Measurements from ENCODE around the gene TTLL6.

TTLL6 gene

DNA sequence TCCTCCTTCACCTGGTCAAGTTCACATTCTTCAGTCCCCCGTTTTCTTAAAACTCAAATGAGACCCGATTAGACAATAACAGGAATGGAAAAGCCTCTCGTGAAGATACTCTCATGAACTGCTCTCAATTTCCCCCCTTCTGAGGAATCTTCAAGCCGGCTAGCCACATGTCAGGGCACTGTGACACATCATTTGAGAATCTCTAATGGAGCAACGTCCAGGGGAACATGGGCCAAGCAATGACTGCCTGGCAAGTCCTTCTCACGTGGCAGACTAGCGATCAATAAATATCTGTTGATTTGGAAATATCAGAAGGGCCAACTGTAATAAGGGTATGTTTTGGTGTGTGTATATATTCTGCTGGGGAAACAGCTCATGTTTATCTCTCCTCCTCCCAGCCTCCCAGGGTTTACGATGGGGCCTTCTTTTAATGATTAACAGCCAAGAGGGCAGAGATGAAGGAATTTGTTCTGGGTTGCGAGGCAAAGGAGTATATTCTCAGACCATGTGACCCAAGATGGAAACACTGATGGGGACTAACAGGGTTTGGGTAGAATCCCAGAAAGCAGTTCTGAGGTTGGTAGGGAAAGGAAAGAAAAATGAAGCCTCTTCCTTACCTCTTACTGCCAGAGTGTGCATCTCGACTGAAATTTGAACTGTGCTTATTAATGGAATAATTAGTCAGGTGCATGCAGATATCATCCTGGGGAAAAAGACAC, 21.4 kb downstream of the TTLL6 start:
- CTCF ChIA-PET: interaction anchor here (1.0 to 10.5 kb wide), 5 partner anchors 10 to 117 kb away, joined by 4 to 246 read pairs (median 8); partner anchors contain the start of genes HOXB13, PRAC1 and PRAC2
- no peaks in the 10 kb centered on the region; the same call in 1 of the 2 replicates for H3K4me1 ChIP-seq (ENCODE audit: control insufficient read depth, insufficient read depth, low read length)
- no peaks in the 10 kb centered on the region for H3K36me3 ChIP-seq (ENCODE audit: control insufficient read depth in 2 of 2, insufficient read depth in 1 of 2, low read length in 2 of 2)
- no peak overlapping the region for H3K27ac ChIP-seq (ENCODE audit: extremely low read depth, low read depth, low read length)
- TF ChIP-seq ZNF416 (tag by site-specific recombination; IDR thresholded peaks at IDR 0.05) (no peak), ZNF335 (tag by site-specific recombination; conservative IDR thresholded peaks at IDR 0.05) (peak; percentile 37), ZNF423 (tag by site-specific recombination; IDR thresholded peaks at IDR 0.05) (no peak), SP2 (tag by site-specific recombination; IDR thresholded peaks at IDR 0.05) (no peak), HOXD13 (CRISPR knock-in tag; IDR thresholded peaks at IDR 0.05; ENCODE audit: borderline replicate concordance) (0 out of 2 replicates have a peak, but pooled peaks have one; percentile 19), KLF17 (tag by site-specific recombination; IDR thresholded peaks at IDR 0.05) (no peak), ZNF19 (tag by site-specific recombination; IDR thresholded peaks at IDR 0.05; ENCODE audit: low read depth) (no peak), GLIS1 (tag by site-specific recombination; IDR thresholded peaks at IDR 0.05) (peak; percentile 47)
- TF ChIP-seq, protein P1, sequence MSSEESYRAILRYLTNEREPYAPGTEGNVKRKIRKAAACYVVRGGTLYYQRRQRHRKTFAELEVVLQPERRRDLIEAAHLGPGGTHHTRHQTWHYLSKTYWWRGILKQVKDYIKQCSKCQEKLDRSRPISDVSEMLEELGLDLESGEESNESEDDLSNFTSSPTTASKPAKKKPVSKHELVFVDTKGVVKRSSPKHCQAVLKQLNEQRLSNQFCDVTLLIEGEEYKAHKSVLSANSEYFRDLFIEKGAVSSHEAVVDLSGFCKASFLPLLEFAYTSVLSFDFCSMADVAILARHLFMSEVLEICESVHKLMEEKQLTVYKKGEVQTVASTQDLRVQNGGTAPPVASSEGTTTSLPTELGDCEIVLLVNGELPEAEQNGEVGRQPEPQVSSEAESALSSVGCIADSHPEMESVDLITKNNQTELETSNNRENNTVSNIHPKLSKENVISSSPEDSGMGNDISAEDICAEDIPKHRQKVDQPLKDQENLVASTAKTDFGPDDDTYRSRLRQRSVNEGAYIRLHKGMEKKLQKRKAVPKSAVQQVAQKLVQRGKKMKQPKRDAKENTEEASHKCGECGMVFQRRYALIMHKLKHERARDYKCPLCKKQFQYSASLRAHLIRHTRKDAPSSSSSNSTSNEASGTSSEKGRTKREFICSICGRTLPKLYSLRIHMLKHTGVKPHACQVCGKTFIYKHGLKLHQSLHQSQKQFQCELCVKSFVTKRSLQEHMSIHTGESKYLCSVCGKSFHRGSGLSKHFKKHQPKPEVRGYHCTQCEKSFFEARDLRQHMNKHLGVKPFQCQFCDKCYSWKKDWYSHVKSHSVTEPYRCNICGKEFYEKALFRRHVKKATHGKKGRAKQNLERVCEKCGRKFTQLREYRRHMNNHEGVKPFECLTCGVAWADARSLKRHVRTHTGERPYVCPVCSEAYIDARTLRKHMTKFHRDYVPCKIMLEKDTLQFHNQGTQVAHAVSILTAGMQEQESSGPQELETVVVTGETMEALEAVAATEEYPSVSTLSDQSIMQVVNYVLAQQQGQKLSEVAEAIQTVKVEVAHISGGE (tag by site-specific recombination; conservative IDR thresholded peaks at IDR 0.05; ENCODE audit: low read depth): no peak
- H3K9me3 ChIP-seq (ENCODE audit: control insufficient read depth, insufficient read depth, low read depth, low read length): no peaks in the 10 kb centered on the region
- no peak overlapping the region for H3K4me3 ChIP-seq (ENCODE audit: low read depth, low read length)
- POLR2A ChIA-PET: no interaction called here

GRCh38 chr17:48792033-48792798, 24.8 kb downstream of the TTLL6 start:
- CTCF ChIA-PET: interaction anchor here (0.5 to 14.1 kb wide), 20 partner anchors 8 to 764 kb away, joined by 3 to 299 read pairs (median 7); partner anchors contain the start of genes HOXB13, PRAC1 and PRAC2
- TF ChIP-seq SP2 (tag by site-specific recombination; IDR thresholded peaks at IDR 0.05) (no peak), YY1 (tag by site-specific recombination; IDR thresholded peaks at IDR 0.05) (no peak), PRDM4 (tag by site-specific recombination; IDR thresholded peaks at IDR 0.05) (peak; percentile 97)
- H3K9me3 ChIP-seq (ENCODE audit: control insufficient read depth, insufficient read depth, low read depth, low read length): no peaks in the 10 kb centered on the region
- no peak overlapping the region for H3K4me3 ChIP-seq (ENCODE audit: low read depth, low read length)
- H3K4me1 ChIP-seq (ENCODE audit: control insufficient read depth, insufficient read depth, low read length): no peaks in the 10 kb centered on the region
- H3K27ac ChIP-seq (ENCODE audit: extremely low read depth, low read depth, low read length): no peak overlapping the region
- no peaks in the 10 kb centered on the region for H3K36me3 ChIP-seq (ENCODE audit: control insufficient read depth in 2 of 2, insufficient read depth in 1 of 2, low read length in 2 of 2)
- POLR2A ChIA-PET: no interaction called here

All from HEK293 (cell line).